T follicular helper cell (primary cell): ENCODE measurements around the gene ESPN.
"Not testable (repeated sequence)": the region's sequence is repeated elsewhere in the genome, so short reads cannot be mapped to it uniquely, and the experiment has no call there.

ENCODE experiments used
- DNase-seq: peaks from one replicate; pipeline ENCODE4 v3.0.0-alpha.2; 2020; ENCODE audit warnings: low read depth

Gene ESPN

GRCh38 chr1:6483017-6483760 is 58.6 kb downstream of the ESPN start:
- no peak for DNase-seq

DNA sequence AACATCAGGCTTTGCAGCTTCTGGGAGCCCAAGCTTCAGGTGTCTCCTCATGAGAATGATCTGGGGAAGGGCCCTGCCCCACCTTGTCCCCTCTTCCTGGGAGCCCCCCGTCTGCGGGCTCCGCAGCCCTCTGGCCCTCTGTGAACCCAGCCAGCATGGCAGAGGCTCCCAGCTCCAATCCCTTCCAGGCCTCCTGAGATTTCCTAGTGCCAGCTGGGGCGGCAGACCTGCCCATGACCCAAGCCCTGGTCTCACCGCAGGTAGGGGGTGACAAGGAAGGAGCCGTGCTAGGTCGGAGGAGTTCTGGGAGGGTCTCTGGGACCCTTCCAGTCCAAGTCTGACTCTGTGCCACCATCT is 59.2 kb downstream of the ESPN start:
- no peak for DNase-seq

GRCh38 chr1:6484826-6485167 is 60.2 kb downstream of the ESPN start:
- no peak for DNase-seq

DNA sequence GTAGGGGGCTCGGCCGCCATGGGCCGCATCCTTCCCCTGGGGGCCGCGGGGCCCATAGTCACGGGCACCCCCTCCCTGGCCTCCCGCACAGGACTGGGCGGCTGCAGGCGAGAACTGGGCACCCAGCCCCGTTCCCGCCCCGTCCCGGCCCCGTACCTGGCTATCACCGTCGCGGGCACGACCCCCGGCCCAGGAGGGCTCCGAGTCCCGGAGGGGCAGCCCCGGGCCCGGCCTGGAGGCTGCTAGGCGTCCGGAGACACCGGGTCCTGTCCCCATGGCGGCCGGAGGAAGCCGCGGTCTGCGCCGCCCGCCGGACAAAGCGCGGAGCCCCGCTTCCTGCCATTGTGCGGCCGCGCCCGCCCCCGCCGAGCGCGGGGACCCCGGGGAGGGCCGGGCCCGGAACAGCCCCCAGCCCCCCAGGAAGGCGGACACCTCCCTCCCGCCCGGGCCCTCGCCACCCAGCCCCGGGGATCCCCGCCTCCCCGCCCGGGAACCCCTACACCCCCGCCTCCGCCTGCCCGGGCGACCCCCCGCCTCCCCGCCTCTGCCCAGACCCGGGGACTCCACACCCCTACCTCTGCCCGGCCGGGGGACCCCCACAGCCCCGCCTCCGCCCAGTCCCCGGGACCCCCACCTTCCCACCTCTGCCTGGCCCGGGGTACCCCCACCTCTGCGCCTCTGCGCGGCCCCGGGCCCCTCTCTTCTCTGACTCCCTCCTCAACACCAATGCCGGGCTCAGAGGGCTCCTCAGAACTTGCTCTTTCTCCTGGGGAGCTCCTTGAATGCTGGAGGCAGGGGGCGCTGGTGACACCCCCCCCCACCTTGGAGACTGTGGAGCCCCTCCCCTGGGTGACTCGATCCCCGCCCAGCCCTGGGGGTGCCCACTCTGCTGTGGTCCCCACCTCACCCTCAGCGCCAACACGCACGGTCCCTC is 60.9 kb downstream of the ESPN start:
- no peak for DNase-seq

DNA sequence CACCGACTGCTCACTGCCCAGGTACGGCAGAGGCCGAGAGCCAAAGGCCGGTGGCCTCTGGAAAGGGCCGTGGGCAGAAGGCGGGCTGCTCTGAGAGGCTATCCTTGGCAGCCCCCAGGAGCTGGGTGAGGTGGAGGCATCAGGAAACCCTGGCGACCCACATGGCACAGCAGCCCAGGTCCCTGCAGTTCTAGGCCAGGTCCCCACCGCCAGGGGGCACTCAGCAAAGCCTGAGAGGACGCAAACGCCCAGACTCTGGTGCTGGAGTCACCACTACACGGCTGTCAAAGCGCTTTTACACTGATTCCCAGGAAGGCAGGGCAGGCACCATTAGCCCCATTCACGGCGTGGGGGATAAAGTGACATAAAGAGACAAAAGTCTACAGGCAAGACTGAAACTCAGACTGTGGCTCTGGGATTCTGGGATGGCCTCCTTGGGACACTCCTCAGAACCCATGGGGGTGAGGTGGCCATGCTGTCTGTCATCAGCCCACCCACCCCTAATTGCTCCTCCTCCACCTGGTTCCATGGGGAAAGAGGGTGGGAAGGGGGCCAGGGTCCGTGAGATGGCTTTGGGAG is 61.9 kb downstream of the ESPN start:
- peak; percentile 78 for DNase-seq

- no peak for DNase-seq
Measured at GRCh38 chr1:6487804-6488484, 63.4 kb downstream of the ESPN start.

- no peak for DNase-seq
Measured at GRCh38 chr1:6488602-6489382, 64.2 kb downstream of the ESPN start.

DNA sequence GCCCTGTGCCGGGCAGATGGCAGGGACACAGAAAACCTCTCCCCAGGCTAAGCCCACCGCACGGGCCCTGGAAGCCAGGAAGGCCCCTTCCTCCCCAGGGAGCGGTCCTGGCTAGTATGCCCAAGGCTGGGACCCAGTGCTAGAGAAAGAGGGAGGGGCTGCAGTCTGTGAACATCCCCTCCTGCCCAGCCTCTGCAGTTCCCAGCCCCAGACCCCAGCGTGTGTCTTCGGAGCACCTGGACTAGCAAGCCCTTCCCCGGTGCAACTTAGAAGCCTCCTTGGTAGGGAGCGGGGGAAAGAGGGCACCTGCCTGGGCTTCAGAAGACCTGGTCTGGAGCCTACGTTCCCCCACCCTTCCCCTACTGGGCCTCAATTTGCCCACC is 64.8 kb downstream of the ESPN start:
- DNase-seq = no peak

- DNase-seq = peak; percentile 59
Measured at GRCh38 chr1:6489799-6490180, 65.2 kb downstream of the ESPN start.

DNA sequence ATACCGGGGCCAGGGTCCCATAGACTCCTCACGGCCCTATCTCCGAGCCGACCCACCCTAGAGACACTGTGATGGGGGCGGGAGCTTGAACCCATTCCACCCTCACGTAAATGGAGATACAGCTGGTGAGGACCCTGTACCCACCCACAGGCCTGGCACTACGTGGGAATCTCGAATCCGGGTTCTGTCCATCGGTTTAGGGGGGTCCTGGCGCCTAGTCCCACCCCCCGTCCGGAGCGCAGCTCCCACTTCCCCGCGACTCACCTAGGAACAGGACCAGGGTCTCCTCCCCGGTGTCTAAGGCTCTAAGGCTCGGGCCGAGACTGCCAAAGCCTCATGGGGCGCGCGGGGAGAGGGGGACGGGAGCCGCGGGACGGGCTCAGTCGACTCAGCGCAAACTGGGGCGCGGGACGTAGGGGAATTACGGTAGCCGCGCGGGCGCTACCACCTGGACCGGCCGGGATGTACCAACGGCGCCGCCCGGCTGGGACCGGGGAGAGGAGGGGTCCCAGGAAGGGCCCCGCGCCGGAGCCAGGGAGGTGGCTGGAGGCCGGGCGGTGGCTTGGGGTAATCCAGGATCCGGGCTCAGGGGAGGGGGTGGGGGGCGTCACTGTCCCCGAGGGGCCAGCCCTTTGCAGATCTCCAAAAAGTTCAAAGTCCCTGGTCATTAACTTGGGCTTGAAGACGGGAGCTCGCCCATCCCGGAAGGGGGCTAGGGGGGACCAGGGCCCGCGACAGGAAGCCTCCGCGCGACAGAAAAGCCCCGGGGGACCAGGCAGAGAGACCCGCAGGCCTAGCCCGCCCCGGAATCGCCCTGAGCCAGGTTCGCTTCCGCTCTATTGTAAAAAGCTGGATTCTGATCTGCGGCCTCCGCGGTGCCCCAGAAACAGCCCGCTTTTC is 65.9 kb downstream of the ESPN start:
- DNase-seq = no peak

GRCh38 chr1:6491081-6491449 is 66.5 kb downstream of the ESPN start:
- DNase-seq = no peak

- DNase-seq = no peak
Measured at GRCh38 chr1:6491480-6491962, 66.9 kb downstream of the ESPN start, which contains the start of gene PLEKHG5. Gene PLEKHG5 (minus strand): TSS chr1:6491667. CDS start chr1:6477571, 14,096 bp downstream.

DNA sequence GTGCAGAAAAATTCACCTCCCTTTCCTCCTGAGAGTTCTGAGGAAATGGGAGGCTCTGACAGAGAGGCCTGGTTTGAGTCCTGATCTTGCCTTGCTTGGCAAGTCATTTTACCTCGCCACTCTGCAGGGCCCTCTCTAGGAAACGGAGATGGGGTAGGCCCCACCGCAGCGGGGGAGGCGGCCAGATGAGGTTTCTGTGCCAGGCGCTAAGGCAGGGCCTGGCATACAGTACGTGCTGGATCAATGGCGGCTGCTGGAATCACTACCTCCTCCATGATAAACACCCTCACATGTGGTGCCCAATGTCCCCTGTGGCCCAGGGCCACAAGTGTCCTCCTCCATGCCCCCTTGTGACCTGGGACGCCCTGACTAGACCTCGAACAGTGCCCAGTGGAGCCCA is 67.4 kb downstream of the ESPN start:
- no peak for DNase-seq

- not testable (repeated sequence) for DNase-seq
Measured at GRCh38 chr1:6493834-6494223, 69.3 kb downstream of the ESPN start.

DNA sequence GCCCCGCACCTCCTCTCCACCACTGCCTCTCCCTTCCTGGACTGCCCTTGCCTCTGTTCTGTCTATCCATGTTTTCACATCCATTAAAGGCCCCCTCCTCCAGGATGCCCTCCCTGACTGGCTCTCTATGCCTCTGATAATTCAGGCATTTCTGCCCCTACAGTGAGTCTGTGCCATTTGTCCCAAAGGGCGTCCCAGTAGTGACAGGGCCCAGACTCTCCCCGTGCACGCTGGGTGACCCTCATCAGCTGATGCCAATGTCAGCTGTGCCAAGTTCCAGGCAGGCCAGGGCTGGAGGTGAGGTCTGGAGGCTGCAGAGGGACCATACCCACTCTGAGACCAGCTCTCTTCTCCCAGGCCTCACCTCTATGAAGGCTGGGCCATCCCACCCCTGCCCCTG is 70.1 kb downstream of the ESPN start:
- DNase-seq = no peak

GRCh38 chr1:6495041-6495441 is 70.5 kb downstream of the ESPN start:
- DNase-seq = no peak

DNA sequence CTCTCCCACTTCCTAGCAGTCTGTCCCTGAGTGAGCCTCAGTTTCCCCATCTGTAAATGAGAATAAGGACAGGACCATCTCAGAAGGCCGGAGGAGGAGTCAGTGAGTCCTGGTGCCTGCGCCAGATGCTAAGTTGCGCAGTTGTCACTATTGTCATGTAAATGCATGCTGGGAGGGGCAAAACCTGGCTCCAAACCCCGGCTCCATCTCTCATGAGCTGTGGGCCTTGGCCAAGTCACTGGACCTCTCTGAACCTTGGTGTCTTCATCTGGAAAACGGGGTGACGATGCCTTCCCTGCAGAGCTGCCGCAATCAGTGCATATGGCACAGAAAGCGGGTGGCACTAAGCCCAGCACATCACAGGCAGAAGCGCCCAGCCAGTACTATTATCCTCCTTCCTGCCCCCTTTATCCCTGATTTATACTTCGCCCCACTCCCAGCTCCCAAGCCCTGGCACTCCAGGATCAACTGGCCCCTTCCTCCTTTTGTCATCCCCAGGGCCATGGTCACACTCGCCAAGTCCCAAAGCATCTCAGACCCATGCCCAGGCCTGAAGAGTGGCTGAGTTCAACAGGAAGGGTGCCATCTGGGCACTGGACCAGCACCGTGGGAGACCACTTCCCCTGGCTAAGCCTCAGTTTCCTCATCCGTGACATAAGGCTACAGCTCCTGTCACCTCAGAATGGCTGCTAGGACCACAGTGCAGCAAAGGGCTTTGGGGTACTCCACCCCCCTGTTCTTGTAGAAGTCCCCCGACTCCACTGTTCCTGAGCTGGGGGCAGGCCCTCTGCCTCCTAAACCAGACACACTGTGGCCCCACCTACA is 71.2 kb downstream of the ESPN start:
- no peak for DNase-seq

GRCh38 chr1:6496365-6496721 is 71.8 kb downstream of the ESPN start:
- DNase-seq = no peak

DNA sequence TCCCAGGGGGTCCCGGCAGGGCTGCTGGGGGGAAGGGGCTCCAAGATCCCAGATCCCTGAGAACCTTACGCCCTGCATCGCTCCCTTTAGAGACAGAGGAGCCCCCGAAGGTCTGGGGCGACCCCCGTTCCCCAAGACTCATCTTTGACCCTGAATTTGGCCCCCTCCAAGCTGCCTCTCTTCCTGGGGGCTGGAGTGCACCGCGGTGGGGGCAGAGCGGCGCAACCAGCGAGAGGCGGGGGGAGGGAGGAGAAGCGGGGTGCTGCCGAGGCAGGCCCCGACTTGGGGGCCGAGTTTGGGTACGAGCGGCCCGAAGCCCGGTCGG is 72.3 kb downstream of the ESPN start:
- DNase-seq = no peak
